Testis (tissue), 3 donors: Measurements from ENCODE around the gene NT5C. TPM values are rescaled to one million over a fixed set of nuclear protein-coding genes. Genes with fewer than 3 reads are reported as not detected.

Source experiments
- DNase-seq: peaks from one replicate; pipeline ENCODE4 v3.0.0-alpha.2; 2019
- H3K27ac ChIP-seq, 2 donors: fragments of 200-600 bp; sonication (generic); one replicate each; pipeline ENCODE4 v1.5.1; 2019
- H3K27me3 ChIP-seq: fragments of 200-600 bp; sonication (generic); one replicate; pipeline ENCODE4 v1.5.1; 2019
- H3K36me3 ChIP-seq: fragments of 200-600 bp; sonication (generic); one replicate; pipeline ENCODE4 v1.5.1; 2017; ENCODE audit warnings: low read depth; ENCODE audit errors: missing control alignments
- H3K4me1 ChIP-seq: fragments of 200-600 bp; sonication (generic); one replicate; pipeline ENCODE4 v1.5.1; 2019
- H3K4me3 ChIP-seq, 2 donors: fragments of 200-600 bp; sonication (generic); one replicate each; pipeline ENCODE4 v1.5.1; 2017 to 2019
- H3K9me3 ChIP-seq: fragments of 200-600 bp; sonication (generic); one replicate; pipeline ENCODE4 v1.5.1; 2017
- CTCF ChIP-seq, 3 experiments: fragments of 450-650 bp in 2 of 3; fragments of 200-600 bp in 1 of 3; sonication (generic) in 1 of 3; IDR thresholded peaks; one replicate each; pipeline ENCODE4 v1.5.1; 2016 to 2019; ENCODE audit warnings: antibody characterized with exemption in 3 of 3, mild to moderate bottlenecking in 2 of 3, moderate library complexity in 1 of 3
- POLR2A ChIP-seq: fragments of 450-650 bp; IDR thresholded peaks from one replicate; pipeline ENCODE4 v1.6.1; 2017; ENCODE audit warnings: antibody characterized with exemption, mild to moderate bottlenecking, moderate library complexity
- WGBS, 2 donors: methylation state at CpG; one replicate each; pipeline ENCODE4 v1.1.5; 2018; 5-methylcytosine and 5-hydroxymethylcytosine counted together
- intact Hi-C: fragments of 100-400 bp; cut with DNase I; formaldehyde crosslinking; loops from one replicate; pipeline ENCODE4 v1.15.1; 2023; ENCODE audit warnings: low total_unique reads
- polyA plus RNA-seq: library from polyadenylated mRNA; stranded (reverse); fragments of 350-450 nt; fragmentation: Illumina TruSeq; extraction: RNeasy Lipid Tissue Mini Kit (QIAGEN cat#74804); gene quantifications from one replicate; pipeline ENCODE4 v1.2.3, GENCODE V29; 2014; ENCODE audit warnings: low read depth, low replicate concordance; ENCODE audit not compliant: insufficient read depth
- small RNA-seq, 2 donors: library from RNA; depleted of rRNA; stranded (forward); fragments of <200 nt; gene quantifications; one replicate each; pipeline ENCODE3, GENCODE V24; 2016
- total RNA-seq, 2 donors: library from RNA; depleted of rRNA; stranded (reverse); fragments of >200 nt; gene quantifications; one replicate each; pipeline ENCODE4 v1.2.3, GENCODE V29; 2016

Gene NT5C
- total and polyA plus RNA-seq, 3 donors from 2014 or later = 22.2 to 83.6 (median 76.5) TPM

GRCh38 chr17:75084039-75084660 lies 47.4 kb downstream of the NT5C start:
- 66 to 67% methylated on average over 14 of the region's 14 CpGs for WGBS, 2 donors
- TF ChIP-seq CTCF (IDR thresholded peaks at IDR 0.05) (no peak), POLR2A (no peak)
- intact Hi-C loops = no loop called here

GRCh38 chr17:75082683-75083082 lies 48.9 kb downstream of the NT5C start:
- Histone ChIP-seq H3K4me1 (peaks cover 19% of the 10 kb centered on the region), H3K9me3 (no peaks in the 10 kb centered on the region), H3K4me3 (no peak overlapping the region), H3K36me3 (no peaks in the 10 kb centered on the region), H3K27ac (no peak overlapping the region), H3K27me3 (no peaks in the 10 kb centered on the region)
- no peak for DNase-seq
- TF ChIP-seq CTCF (IDR thresholded peaks at IDR 0.05) = no peak
- TF ChIP-seq POLR2A = no peak
- WGBS, 2 donors = 83 to 85% methylated on average over 5 to 6 of the region's 6 CpGs
- intact Hi-C loops = no loop called here

More at GRCh38 chr17:75084039-75084660, 47.4 kb downstream of the NT5C start:
- H3K9me3 ChIP-seq = no peaks in the 10 kb centered on the region
- H3K4me1 ChIP-seq = peaks cover 9% of the 10 kb centered on the region
- DNase-seq = no peak
- H3K27me3 ChIP-seq = no peaks in the 10 kb centered on the region
- no peaks in the 10 kb centered on the region for H3K36me3 ChIP-seq
- no peak overlapping the region for H3K4me3 ChIP-seq
- no peak overlapping the region for H3K27ac ChIP-seq

- 88 to 90% methylated on average over 11 to 13 of the region's 13 CpGs for WGBS, 2 donors
- no peaks in the 10 kb centered on the region for H3K9me3 ChIP-seq
- no peaks in the 10 kb centered on the region for H3K36me3 ChIP-seq
- no peak overlapping the region for H3K4me3 ChIP-seq
- H3K27ac ChIP-seq = no peak overlapping the region
- no peaks in the 10 kb centered on the region for H3K27me3 ChIP-seq
- no peak for DNase-seq
- TF ChIP-seq CTCF (IDR thresholded peaks at IDR 0.05) (no peak), POLR2A (no peak)
- peaks cover 21% of the 10 kb centered on the region for H3K4me1 ChIP-seq
- intact Hi-C loops = no loop called here
Measured at GRCh38 chr17:75081611-75082540, 49.7 kb downstream of the NT5C start.

Small RNAs within 50 kb of the gene (small RNA-seq; reads per million reads assigned to genes)
- gene RF00019 = 0 reads per million in 2 donors

Other genes with a start within 250 kb of the NT5C start
- 1 to 10 TPM; 1.4 to 2.0 TPM for gene FADS6, start 238.1 kb downstream of the NT5C start, total RNA-seq
- gene FADS6, start 238.1 kb downstream of the NT5C start, polyA plus RNA-seq = 0.95 TPM
- 1 to 10 TPM; 2.0 to 2.1 TPM for gene USH1G, start 208.5 kb downstream of the NT5C start, total RNA-seq
- 1.1 TPM for gene USH1G, start 208.5 kb downstream of the NT5C start, polyA plus RNA-seq
- gene OTOP2, start 207.5 kb downstream of the NT5C start, total RNA-seq = 1 to 10 TPM; 2.4 to 5.7 TPM
- 5.7 TPM for gene OTOP2, start 207.5 kb downstream of the NT5C start, polyA plus RNA-seq
- under 1 TPM in 1 of 2 donors, not detected in 1; 0.12 TPM for gene OTOP3, start 195.8 kb downstream of the NT5C start, total RNA-seq
- gene OTOP3, start 195.8 kb downstream of the NT5C start, polyA plus RNA-seq = not detected
- gene HID1, start 159.0 kb downstream of the NT5C start, total RNA-seq = 10 to 100 TPM; 40.9 to 45.8 TPM
- gene HID1, start 159.0 kb downstream of the NT5C start, polyA plus RNA-seq = 18.6 TPM
- 10 to 100 TPM; 39.5 to 39.6 TPM for gene CDR2L, start 144.1 kb downstream of the NT5C start, total RNA-seq
- 16.6 TPM for gene CDR2L, start 144.1 kb downstream of the NT5C start, polyA plus RNA-seq
- 10 to 100 TPM; 24.3 to 38.1 TPM for gene MRPL58, start 119.1 kb downstream of the NT5C start, total RNA-seq
- gene MRPL58, start 119.1 kb downstream of the NT5C start, polyA plus RNA-seq = 20.9 TPM
- gene ATP5PD, start 84.8 kb downstream of the NT5C start, total RNA-seq = 100 to 1,000 TPM; 126 to 148 TPM
- 190 TPM for gene ATP5PD, start 84.8 kb downstream of the NT5C start, polyA plus RNA-seq
- 100 to 1,000 TPM; 122 to 135 TPM for gene KCTD2, start 84.5 kb downstream of the NT5C start, total RNA-seq
- 88.9 TPM for gene KCTD2, start 84.5 kb downstream of the NT5C start, polyA plus RNA-seq
- gene SLC16A5, start 43.8 kb downstream of the NT5C start, total RNA-seq = 10 to 100 TPM in 1 of 2 donors, 1 to 10 TPM in 1; 6.4 to 11.1 TPM
- gene SLC16A5, start 43.8 kb downstream of the NT5C start, polyA plus RNA-seq = 6.9 TPM
- gene ARMC7, start 21.8 kb downstream of the NT5C start, total RNA-seq = 10 to 100 TPM in 1 of 2 donors, 1 to 10 TPM in 1; 10.0 to 11.8 TPM
- gene ARMC7, start 21.8 kb downstream of the NT5C start, polyA plus RNA-seq = 12.6 TPM
- 100 to 1,000 TPM; 234 to 371 TPM for gene JPT1, start 22.8 kb upstream of the NT5C start, total RNA-seq
- gene JPT1, start 22.8 kb upstream of the NT5C start, polyA plus RNA-seq = 758 TPM
- 100 to 1,000 TPM in 1 of 2 donors, 10 to 100 TPM in 1; 92.3 to 102 TPM for gene SUMO2, start 51.2 kb upstream of the NT5C start, total RNA-seq
- 484 TPM for gene SUMO2, start 51.2 kb upstream of the NT5C start, polyA plus RNA-seq
- gene NUP85, start 73.9 kb upstream of the NT5C start, total RNA-seq = 10 to 100 TPM; 57.8 to 76.1 TPM
- gene NUP85, start 73.9 kb upstream of the NT5C start, polyA plus RNA-seq = 52.6 TPM
- gene GGA3, start 129.9 kb upstream of the NT5C start, total RNA-seq = 10 to 100 TPM; 46.8 to 50.2 TPM
- gene GGA3, start 129.9 kb upstream of the NT5C start, polyA plus RNA-seq = 42.9 TPM
- 10 to 100 TPM; 53.3 to 72.9 TPM for gene MRPS7, start 130.1 kb upstream of the NT5C start, total RNA-seq
- gene MRPS7, start 130.1 kb upstream of the NT5C start, polyA plus RNA-seq = 83.5 TPM
- 10 to 100 TPM; 34.5 to 35.3 TPM for gene MIF4GD, start 139.5 kb upstream of the NT5C start, total RNA-seq
- 37.1 TPM for gene MIF4GD, start 139.5 kb upstream of the NT5C start, polyA plus RNA-seq
- gene SLC25A19, start 157.7 kb upstream of the NT5C start, total RNA-seq = 10 to 100 TPM; 34.3 to 44.6 TPM
- gene SLC25A19, start 157.7 kb upstream of the NT5C start, polyA plus RNA-seq = 98.0 TPM